HepG2 (cell line): Measurements from ENCODE around the gene AP2B1. TPM values are rescaled to one million over a fixed set of nuclear protein-coding genes. Genes with fewer than 3 reads are reported as not detected.

Experiments
- POLR2AphosphoS2 ChIP-seq: IDR thresholded peaks from 2 replicates; pipeline ENCODE4 v1.6.1; 2011; ENCODE audit warnings: low read depth, low read length, improper control_type of control experiment
- WIZ ChIP-seq: sonication (generic); formaldehyde crosslinking; IDR thresholded peaks from 2 replicates; pipeline ENCODE4 v1.5.1; 2020; ENCODE audit warnings: mild to moderate bottlenecking, missing genetic modification reagents
- ZFP36L2 ChIP-seq: sonication (generic); formaldehyde crosslinking; IDR thresholded peaks from 2 replicates; pipeline ENCODE4 v1.4.0; 2020; ENCODE audit warnings: missing genetic modification reagents
- ZKSCAN8 ChIP-seq: IDR thresholded peaks from 2 replicates; pipeline ENCODE4 v1.6.1; 2016; ENCODE audit warnings: borderline replicate concordance, missing genetic modification reagents, missing compliant biosample characterization
- ZNF431 ChIP-seq: sonication (generic); formaldehyde crosslinking; IDR thresholded peaks from 2 replicates; pipeline ENCODE4 v1.9.0; 2022; ENCODE audit warnings: missing genetic modification reagents, low read depth, mild to moderate bottlenecking, borderline replicate concordance
- ZNF496 ChIP-seq: sonication (generic); formaldehyde crosslinking; IDR thresholded peaks from 2 replicates; pipeline ENCODE4 v1.8.1; 2023; ENCODE audit warnings: mild to moderate bottlenecking, moderate library complexity, missing genetic modification reagents; ENCODE audit not compliant: insufficient replicate concordance
- polyA plus RNA-seq, 8 experiments: library from polyadenylated mRNA; depleted of rRNA in 3 of 8; stranded (reverse) in 7 of 8; unstranded in 1 of 8; fragments of >200 nt; fragmentation: Illumina TruSeq in 4 of 8; extraction: Trizol in 4 of 8; gene quantifications; 2 replicates each; pipeline versions ENCODE4 v1.2.1 to v1.2.3, GENCODE V29; 2011 to 2016; ENCODE audit warnings: low read depth in 4 of 8, missing spikeins in 1 of 8, mixed read lengths in 1 of 8; ENCODE audit not compliant: insufficient read depth in 1 of 8
- total RNA-seq, 5 experiments: library from RNA; depleted of rRNA; stranded (reverse); fragments of >200 nt; fragmentation: Illumina TruSeq; extraction: Trizol; gene quantifications; 2 replicates each; pipeline ENCODE4 v1.2.3, GENCODE V29; 2016; ENCODE audit warnings: low read depth in 1 of 5
- TF ChIP-seq, protein P1 (sequence below): sonication (generic); formaldehyde crosslinking; IDR thresholded peaks from 2 replicates; pipeline ENCODE4 v1.4.0; 2020; ENCODE audit warnings: missing genetic modification reagents
- TF ChIP-seq, protein P2 (sequence below): IDR thresholded peaks from 2 replicates; pipeline ENCODE4 v1.6.1; 2012; ENCODE audit warnings: low read length, improper control_type of control experiment
- TF ChIP-seq, protein P3 (sequence below): sonication (generic); formaldehyde crosslinking; conservative IDR thresholded peaks from 2 replicates; pipeline ENCODE4 v1.4.0; 2020; ENCODE audit warnings: missing genetic modification reagents

Gene AP2B1
- total and polyA plus RNA-seq, 2 of the 13 experiments (the other 11 are each of a cell fraction or from before 2014, with no cell fraction given) = 23.8 to 71.3 TPM

DNA sequence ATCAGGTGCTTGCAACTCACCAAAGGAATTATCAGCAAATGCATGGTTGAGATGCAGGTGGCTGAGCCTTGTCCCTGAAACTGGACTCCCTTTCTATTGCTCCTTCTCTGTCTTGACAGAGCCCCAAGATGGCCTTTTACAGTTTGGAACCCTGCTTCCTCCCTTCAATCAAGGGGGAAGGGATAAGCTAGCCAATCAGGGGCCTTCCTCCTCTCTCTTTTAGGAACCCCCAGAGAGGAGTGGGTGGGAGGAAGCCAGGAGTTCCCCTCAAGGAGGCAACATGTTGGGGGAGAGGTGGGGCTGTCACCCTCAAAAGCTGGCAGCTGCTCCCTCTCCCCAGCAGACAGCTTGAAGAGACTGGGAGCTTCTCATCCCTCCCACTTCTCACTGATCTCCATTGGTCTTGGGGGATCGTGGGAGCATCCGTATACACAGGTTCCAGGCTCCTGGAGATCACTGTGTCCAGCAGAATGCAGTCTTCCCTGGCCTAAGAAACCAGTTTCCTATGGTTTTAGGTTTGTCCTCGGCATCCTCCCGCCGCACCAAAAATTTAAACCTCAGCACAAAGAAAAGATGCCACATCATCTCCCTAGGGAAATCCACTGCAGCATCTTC, 151.5 kb downstream of the AP2B1 start (continued):
- TF ChIP-seq, protein P1, sequence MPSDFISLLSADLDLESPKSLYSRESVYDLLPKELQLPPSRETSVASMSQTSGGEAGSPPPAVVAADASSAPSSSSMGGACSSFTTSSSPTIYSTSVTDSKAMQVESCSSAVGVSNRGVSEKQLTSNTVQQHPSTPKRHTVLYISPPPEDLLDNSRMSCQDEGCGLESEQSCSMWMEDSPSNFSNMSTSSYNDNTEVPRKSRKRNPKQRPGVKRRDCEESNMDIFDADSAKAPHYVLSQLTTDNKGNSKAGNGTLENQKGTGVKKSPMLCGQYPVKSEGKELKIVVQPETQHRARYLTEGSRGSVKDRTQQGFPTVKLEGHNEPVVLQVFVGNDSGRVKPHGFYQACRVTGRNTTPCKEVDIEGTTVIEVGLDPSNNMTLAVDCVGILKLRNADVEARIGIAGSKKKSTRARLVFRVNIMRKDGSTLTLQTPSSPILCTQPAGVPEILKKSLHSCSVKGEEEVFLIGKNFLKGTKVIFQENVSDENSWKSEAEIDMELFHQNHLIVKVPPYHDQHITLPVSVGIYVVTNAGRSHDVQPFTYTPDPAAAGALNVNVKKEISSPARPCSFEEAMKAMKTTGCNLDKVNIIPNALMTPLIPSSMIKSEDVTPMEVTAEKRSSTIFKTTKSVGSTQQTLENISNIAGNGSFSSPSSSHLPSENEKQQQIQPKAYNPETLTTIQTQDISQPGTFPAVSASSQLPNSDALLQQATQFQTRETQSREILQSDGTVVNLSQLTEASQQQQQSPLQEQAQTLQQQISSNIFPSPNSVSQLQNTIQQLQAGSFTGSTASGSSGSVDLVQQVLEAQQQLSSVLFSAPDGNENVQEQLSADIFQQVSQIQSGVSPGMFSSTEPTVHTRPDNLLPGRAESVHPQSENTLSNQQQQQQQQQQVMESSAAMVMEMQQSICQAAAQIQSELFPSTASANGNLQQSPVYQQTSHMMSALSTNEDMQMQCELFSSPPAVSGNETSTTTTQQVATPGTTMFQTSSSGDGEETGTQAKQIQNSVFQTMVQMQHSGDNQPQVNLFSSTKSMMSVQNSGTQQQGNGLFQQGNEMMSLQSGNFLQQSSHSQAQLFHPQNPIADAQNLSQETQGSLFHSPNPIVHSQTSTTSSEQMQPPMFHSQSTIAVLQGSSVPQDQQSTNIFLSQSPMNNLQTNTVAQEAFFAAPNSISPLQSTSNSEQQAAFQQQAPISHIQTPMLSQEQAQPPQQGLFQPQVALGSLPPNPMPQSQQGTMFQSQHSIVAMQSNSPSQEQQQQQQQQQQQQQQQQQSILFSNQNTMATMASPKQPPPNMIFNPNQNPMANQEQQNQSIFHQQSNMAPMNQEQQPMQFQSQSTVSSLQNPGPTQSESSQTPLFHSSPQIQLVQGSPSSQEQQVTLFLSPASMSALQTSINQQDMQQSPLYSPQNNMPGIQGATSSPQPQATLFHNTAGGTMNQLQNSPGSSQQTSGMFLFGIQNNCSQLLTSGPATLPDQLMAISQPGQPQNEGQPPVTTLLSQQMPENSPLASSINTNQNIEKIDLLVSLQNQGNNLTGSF (CRISPR knock-in tag) = no peak
- TF ChIP-seq ZNF496 (CRISPR knock-in tag) (no peak), POLR2AphosphoS2 (no peak), ZFP36L2 (no peak), WIZ (CRISPR knock-in tag) (no peak), ZNF431 (no peak), ZKSCAN8 (CRISPR knock-in tag) (no peak)
- TF ChIP-seq, protein P2, sequence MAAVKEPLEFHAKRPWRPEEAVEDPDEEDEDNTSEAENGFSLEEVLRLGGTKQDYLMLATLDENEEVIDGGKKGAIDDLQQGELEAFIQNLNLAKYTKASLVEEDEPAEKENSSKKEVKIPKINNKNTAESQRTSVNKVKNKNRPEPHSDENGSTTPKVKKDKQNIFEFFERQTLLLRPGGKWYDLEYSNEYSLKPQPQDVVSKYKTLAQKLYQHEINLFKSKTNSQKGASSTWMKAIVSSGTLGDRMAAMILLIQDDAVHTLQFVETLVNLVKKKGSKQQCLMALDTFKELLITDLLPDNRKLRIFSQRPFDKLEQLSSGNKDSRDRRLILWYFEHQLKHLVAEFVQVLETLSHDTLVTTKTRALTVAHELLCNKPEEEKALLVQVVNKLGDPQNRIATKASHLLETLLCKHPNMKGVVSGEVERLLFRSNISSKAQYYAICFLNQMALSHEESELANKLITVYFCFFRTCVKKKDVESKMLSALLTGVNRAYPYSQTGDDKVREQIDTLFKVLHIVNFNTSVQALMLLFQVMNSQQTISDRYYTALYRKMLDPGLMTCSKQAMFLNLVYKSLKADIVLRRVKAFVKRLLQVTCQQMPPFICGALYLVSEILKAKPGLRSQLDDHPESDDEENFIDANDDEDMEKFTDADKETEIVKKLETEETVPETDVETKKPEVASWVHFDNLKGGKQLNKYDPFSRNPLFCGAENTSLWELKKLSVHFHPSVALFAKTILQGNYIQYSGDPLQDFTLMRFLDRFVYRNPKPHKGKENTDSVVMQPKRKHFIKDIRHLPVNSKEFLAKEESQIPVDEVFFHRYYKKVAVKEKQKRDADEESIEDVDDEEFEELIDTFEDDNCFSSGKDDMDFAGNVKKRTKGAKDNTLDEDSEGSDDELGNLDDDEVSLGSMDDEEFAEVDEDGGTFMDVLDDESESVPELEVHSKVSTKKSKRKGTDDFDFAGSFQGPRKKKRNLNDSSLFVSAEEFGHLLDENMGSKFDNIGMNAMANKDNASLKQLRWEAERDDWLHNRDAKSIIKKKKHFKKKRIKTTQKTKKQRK = no peak
- TF ChIP-seq, protein P3, sequence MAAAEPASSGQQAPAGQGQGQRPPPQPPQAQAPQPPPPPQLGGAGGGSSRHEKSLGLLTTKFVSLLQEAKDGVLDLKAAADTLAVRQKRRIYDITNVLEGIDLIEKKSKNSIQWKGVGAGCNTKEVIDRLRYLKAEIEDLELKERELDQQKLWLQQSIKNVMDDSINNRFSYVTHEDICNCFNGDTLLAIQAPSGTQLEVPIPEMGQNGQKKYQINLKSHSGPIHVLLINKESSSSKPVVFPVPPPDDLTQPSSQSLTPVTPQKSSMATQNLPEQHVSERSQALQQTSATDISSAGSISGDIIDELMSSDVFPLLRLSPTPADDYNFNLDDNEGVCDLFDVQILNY (CRISPR knock-in tag) = no peak
- TF ChIP-seq, all 625 proteins: peak for 0
